HepG2 (cell line): Measurements from ENCODE around the gene UCKL1. TPM values are rescaled to one million over a fixed set of nuclear protein-coding genes. Genes with fewer than 3 reads are reported as not detected.

Experiments used
- ATF5 ChIP-seq: sonication (generic); formaldehyde crosslinking; IDR thresholded peaks from 2 replicates; pipeline ENCODE4 v1.4.0; 2020; ENCODE audit warnings: mild to moderate bottlenecking, low read depth, missing genetic modification reagents
- BCL6 ChIP-seq: IDR thresholded peaks from 2 replicates; pipeline ENCODE4 v1.6.1; 2016; ENCODE audit warnings: missing genetic modification reagents, missing compliant biosample characterization
- CC2D1A ChIP-seq: sonication (generic); formaldehyde crosslinking; IDR thresholded peaks from 2 replicates; pipeline ENCODE4 v1.8.1; 2023; ENCODE audit warnings: mild to moderate bottlenecking, missing genetic modification reagents
- GLI4 ChIP-seq: sonication (generic); formaldehyde crosslinking; IDR thresholded peaks from 2 replicates; pipeline ENCODE4 v1.5.1; 2020; ENCODE audit warnings: missing genetic modification reagents, mild to moderate bottlenecking, moderate library complexity, borderline replicate concordance
- HOXD1 ChIP-seq: sonication (generic); formaldehyde crosslinking; IDR thresholded peaks from 2 replicates; pipeline ENCODE4 v1.5.0; 2020; ENCODE audit warnings: missing genetic modification reagents
- JARID2 ChIP-seq: sonication (generic); formaldehyde crosslinking; IDR thresholded peaks from 2 replicates; pipeline ENCODE4 v1.8.1; 2023; ENCODE audit warnings: missing genetic modification reagents, inconsistent platforms; ENCODE audit not compliant: insufficient replicate concordance
- NFE2L2 ChIP-seq: fragments of 150-350 bp; IDR thresholded peaks from 2 replicates; pipeline ENCODE4 v1.6.1; 2014; ENCODE audit warnings: low read length
- PHB2 ChIP-seq: fragments of 450-650 bp; IDR thresholded peaks from 2 replicates; pipeline ENCODE4 v1.6.1; 2018; ENCODE audit not compliant: partially characterized antibody
- PLRG1 ChIP-seq: fragments of 450-650 bp; conservative IDR thresholded peaks from 2 replicates; pipeline ENCODE4 v1.6.1; 2016
- PREB ChIP-seq: sonication (generic); formaldehyde crosslinking; IDR thresholded peaks from 2 replicates; pipeline ENCODE4 v1.4.0; 2020; ENCODE audit warnings: missing genetic modification reagents
- SNAPC5 ChIP-seq: sonication (generic); formaldehyde crosslinking; IDR thresholded peaks from 2 replicates; pipeline ENCODE4 v1.8.1; 2023; ENCODE audit warnings: mild to moderate bottlenecking, missing genetic modification reagents, borderline replicate concordance
- TARDBP ChIP-seq: sonication (generic); formaldehyde crosslinking; IDR thresholded peaks from 2 replicates; pipeline ENCODE4 v1.8.0; 2022; ENCODE audit warnings: mild to moderate bottlenecking, missing genetic modification reagents
- THYN1 ChIP-seq: sonication (generic); formaldehyde crosslinking; IDR thresholded peaks from 2 replicates; pipeline ENCODE4 v1.8.1; 2023; ENCODE audit warnings: low read depth, mild to moderate bottlenecking, moderate library complexity, missing genetic modification reagents, borderline replicate concordance
- TMF1 ChIP-seq: sonication (generic); formaldehyde crosslinking; IDR thresholded peaks from 2 replicates; pipeline ENCODE4 v1.8.1; 2022; ENCODE audit warnings: low read depth, missing genetic modification reagents
- ZBTB10 ChIP-seq: sonication (generic); formaldehyde crosslinking; IDR thresholded peaks from 2 replicates; pipeline ENCODE4 v1.4.0; 2020; ENCODE audit warnings: missing genetic modification reagents, borderline replicate concordance
- ZFP82 ChIP-seq: sonication (generic); formaldehyde crosslinking; IDR thresholded peaks from 2 replicates; pipeline ENCODE4 v1.5.1; 2020; ENCODE audit warnings: mild to moderate bottlenecking, missing genetic modification reagents, borderline replicate concordance
- ZFYVE20 ChIP-seq: sonication (generic); formaldehyde crosslinking; IDR thresholded peaks from 2 replicates; pipeline ENCODE4 v1.8.0; 2023; ENCODE audit warnings: low read depth, mild to moderate bottlenecking, moderate library complexity, missing genetic modification reagents, borderline replicate concordance
- ZMYM2 ChIP-seq: sonication (generic); formaldehyde crosslinking; IDR thresholded peaks from 2 replicates; pipeline ENCODE4 v1.8.0; 2022; ENCODE audit warnings: mild to moderate bottlenecking, missing genetic modification reagents
- ZMYM3 ChIP-seq: sonication (generic); formaldehyde crosslinking; IDR thresholded peaks from 2 replicates; pipeline ENCODE4 v1.5.1; 2020; ENCODE audit warnings: mild to moderate bottlenecking, missing genetic modification reagents
- ZNF263 ChIP-seq: sonication (generic); formaldehyde crosslinking; IDR thresholded peaks from 2 replicates; pipeline ENCODE4 v1.4.0; 2020; ENCODE audit warnings: missing genetic modification reagents
- ZNF44 ChIP-seq: sonication (generic); formaldehyde crosslinking; IDR thresholded peaks from 2 replicates; pipeline ENCODE4 v1.5.1; 2020; ENCODE audit warnings: mild to moderate bottlenecking, missing genetic modification reagents
- ZNF766 ChIP-seq: sonication (generic); formaldehyde crosslinking; IDR thresholded peaks from 2 replicates; pipeline ENCODE4 v1.5.0; 2020; ENCODE audit warnings: missing genetic modification reagents, borderline replicate concordance
- ZNF772 ChIP-seq: sonication (generic); formaldehyde crosslinking; IDR thresholded peaks from 2 replicates; pipeline ENCODE4 v1.5.0; 2020; ENCODE audit warnings: mild to moderate bottlenecking, missing genetic modification reagents
- ZNF83 ChIP-seq: sonication (generic); formaldehyde crosslinking; IDR thresholded peaks from 2 replicates; pipeline ENCODE4 v1.4.0; 2020; ENCODE audit warnings: missing genetic modification reagents, mild to moderate bottlenecking, borderline replicate concordance
- polyA plus RNA-seq, 8 experiments: library from polyadenylated mRNA; depleted of rRNA in 3 of 8; stranded (reverse) in 7 of 8; unstranded in 1 of 8; fragments of >200 nt; fragmentation: Illumina TruSeq in 4 of 8; extraction: Trizol in 4 of 8; gene quantifications; 2 replicates each; pipeline versions ENCODE4 v1.2.1 to v1.2.3, GENCODE V29; 2011 to 2016; ENCODE audit warnings: low read depth in 4 of 8, missing spikeins in 1 of 8, mixed read lengths in 1 of 8; ENCODE audit not compliant: insufficient read depth in 1 of 8
- total RNA-seq, 5 experiments: library from RNA; depleted of rRNA; stranded (reverse); fragments of >200 nt; fragmentation: Illumina TruSeq; extraction: Trizol; gene quantifications; 2 replicates each; pipeline ENCODE4 v1.2.3, GENCODE V29; 2016; ENCODE audit warnings: low read depth in 1 of 5
- TF ChIP-seq, protein P1 (sequence below): IDR thresholded peaks from 2 replicates; pipeline ENCODE4 v1.6.1; 2016; ENCODE audit warnings: missing genetic modification reagents, missing compliant biosample characterization
- TF ChIP-seq, protein P2 (sequence below): IDR thresholded peaks from 2 replicates; pipeline ENCODE4 v1.6.1; 2016; ENCODE audit warnings: low read depth, borderline replicate concordance

The UCKL1 gene
- total and polyA plus RNA-seq, 2 of the 13 experiments (the other 11 are each of a cell fraction or from before 2014, with no cell fraction given): 50.2 to 126 TPM

DNA sequence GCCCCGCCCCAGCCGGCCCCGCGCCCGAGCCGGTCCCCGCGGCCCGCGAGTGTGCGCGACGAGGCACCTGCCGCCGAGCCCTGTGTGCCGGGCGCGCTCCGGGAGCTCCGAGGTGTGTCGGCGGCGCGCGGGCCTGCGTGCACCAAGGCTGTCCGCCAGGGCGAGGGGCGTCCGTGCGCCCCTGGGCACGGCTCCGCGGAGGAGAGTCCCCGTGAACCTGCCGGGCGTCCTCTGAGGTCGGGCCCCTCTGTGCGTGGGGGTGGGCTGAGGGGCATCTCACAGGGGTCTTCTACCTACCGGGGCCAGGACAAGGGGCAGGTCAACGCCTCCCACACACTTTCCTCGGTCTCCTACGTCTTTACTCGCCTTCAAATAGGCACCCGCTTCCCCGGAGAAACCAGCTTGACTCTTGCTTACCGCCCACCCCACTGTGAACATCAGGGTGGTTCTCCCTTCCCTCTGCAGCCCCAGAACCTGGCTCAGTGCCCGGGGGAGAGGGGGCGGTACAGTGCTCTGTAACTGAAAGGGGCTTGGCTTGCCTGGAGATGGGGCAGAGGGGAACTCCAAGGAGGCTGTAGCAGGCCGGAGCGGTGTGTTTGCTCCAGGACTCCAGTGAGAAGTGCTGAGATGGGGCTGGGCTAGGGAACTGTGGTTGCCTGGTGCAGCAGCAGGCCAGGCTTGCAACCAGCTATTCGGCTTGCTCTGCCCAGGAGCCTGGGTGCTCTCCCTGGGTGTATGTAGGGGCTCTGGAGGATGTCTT, 23.5 kb upstream of the UCKL1 start, which contains the start of gene SAMD10 (continued):
- TF ChIP-seq ZMYM2 (CRISPR knock-in tag) (no peak), ZNF83 (peak; percentile 88; the same call in 1 of the 2 replicates), ZMYM3 (no peak), BCL6 (CRISPR knock-in tag) (peak; percentile 12; the same call in 1 of the 2 replicates), THYN1 (CRISPR knock-in tag) (no peak), PREB (CRISPR knock-in tag) (no peak), CC2D1A (CRISPR knock-in tag) (no peak), JARID2 (CRISPR knock-in tag) (no peak), ZFYVE20 (CRISPR knock-in tag) (no peak), ZNF263 (CRISPR knock-in tag) (no peak), PLRG1 (no peak), ZBTB10 (no peak), ZNF772 (CRISPR knock-in tag) (peak; percentile 50; the same call in 1 of the 2 replicates), ATF5 (CRISPR knock-in tag) (no peak), TARDBP (peak; percentile 46; the same call in 1 of the 2 replicates), ZNF766 (CRISPR knock-in tag) (no peak; the same call in 1 of the 2 replicates), HOXD1 (CRISPR knock-in tag) (no peak), SNAPC5 (CRISPR knock-in tag) (no peak), NFE2L2 (no peak), TMF1 (CRISPR knock-in tag) (0 out of 2 replicates have a peak, but pooled peaks have one; percentile 9), ZFP82 (CRISPR knock-in tag) (no peak), PHB2 (no peak), ZNF44 (no peak), GLI4 (CRISPR knock-in tag) (no peak)
- TF ChIP-seq, protein P1, sequence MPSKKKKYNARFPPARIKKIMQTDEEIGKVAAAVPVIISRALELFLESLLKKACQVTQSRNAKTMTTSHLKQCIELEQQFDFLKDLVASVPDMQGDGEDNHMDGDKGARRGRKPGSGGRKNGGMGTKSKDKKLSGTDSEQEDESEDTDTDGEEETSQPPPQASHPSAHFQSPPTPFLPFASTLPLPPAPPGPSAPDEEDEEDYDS (CRISPR knock-in tag): peak; percentile 35
- TF ChIP-seq, protein P2, sequence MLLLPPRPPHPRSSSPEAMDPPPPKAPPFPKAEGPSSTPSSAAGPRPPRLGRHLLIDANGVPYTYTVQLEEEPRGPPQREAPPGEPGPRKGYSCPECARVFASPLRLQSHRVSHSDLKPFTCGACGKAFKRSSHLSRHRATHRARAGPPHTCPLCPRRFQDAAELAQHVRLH (CRISPR knock-in tag): no peak
